GM18951 (cell line): ENCODE results near the gene EIF2S3B.
"Not testable (repeated sequence)": the region's sequence is repeated elsewhere in the genome, so short reads cannot be mapped to it uniquely, and the experiment has no call there.

Source experiments
- POLR2A ChIP-seq: IDR thresholded peaks from 4 replicates; pipeline ENCODE4 v1.6.1; 2011; ENCODE audit warnings: mild to moderate bottlenecking; ENCODE audit not compliant: insufficient read length, insufficient read depth; ENCODE audit errors: extremely low read depth
- in situ Hi-C: fragments of 300-500 bp; cut with MboI; formaldehyde crosslinking; loops from one replicate; pipeline ENCODE4 v1.12.0; 2022; ENCODE audit warnings: low sequenced_read_pairs, mixed read lengths, inconsistent platforms; ENCODE audit not compliant: unreplicated experiment

Gene EIF2S3B

DNA sequence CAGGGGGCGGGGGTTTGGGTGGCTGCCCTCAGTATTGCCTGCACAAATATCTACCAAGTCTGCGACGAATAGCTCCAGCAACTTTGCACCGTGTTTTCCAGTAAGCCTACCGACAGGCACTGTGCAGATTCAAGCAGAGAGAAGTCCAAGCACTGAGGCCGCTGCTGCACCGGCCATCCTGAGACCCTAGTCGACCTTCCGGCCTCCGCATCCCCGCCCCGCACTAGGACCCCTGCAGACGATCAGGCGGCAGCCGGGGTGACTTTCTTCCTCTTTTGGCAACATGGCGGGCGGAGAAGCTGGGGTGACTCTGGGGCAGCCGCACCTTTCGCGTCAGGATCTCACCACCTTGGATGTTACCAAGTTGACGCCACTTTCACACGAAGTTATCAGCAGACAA lies at the start of gene EIF2S3B:
EIF2S3B (plus strand) TSS at position 271 of the 400 bp plus-strand sequence; CDS start at position 284, 13 bp downstream.
- in situ Hi-C loops = no loop called here
- TF ChIP-seq POLR2A = no peak

GRCh38 chr12:10456856-10457255 lies 48.8 kb upstream of the EIF2S3B start:
- TF ChIP-seq POLR2A = no peak
- in situ Hi-C loops = no loop called here

GRCh38 chr12:10457760-10458159 lies 47.9 kb upstream of the EIF2S3B start:
- in situ Hi-C loops = no loop called here

DNA sequence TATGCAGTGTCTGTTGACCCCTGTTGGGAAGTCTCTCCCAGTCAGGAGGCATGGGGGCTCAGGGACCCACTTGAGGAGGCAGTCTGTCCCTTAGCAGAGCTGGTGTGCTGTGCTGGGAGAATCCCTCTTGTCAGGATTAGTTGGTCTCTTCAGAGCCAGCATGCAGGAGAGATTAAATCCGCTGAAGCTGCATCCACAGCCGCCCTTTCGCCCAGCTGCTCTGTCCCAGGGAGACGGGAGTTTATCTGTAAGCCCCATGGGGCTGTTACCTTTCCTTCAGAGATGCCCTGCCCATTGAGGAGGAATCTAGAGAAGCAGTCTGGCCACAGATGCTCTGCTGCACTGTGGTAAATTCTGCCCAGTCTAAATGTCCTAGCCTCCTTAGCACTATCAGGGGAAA lies 39.4 kb upstream of the EIF2S3B start:
- in situ Hi-C loops = no loop called here
- no peak for TF ChIP-seq POLR2A

More at GRCh38 chr12:10457760-10458159, 47.9 kb upstream of the EIF2S3B start:
- no peak for TF ChIP-seq POLR2A

- no peak for TF ChIP-seq POLR2A
- in situ Hi-C loops = no loop called here
Observed at GRCh38 chr12:10469701-10470100, 36.0 kb upstream of the EIF2S3B start.

- in situ Hi-C loops = not testable (repeated sequence)
Observed at GRCh38 chr12:10472808-10473207, 32.9 kb upstream of the EIF2S3B start.

GRCh38 chr12:10481901-10482300 lies 23.8 kb upstream of the EIF2S3B start:
- in situ Hi-C loops = not testable (repeated sequence)

DNA sequence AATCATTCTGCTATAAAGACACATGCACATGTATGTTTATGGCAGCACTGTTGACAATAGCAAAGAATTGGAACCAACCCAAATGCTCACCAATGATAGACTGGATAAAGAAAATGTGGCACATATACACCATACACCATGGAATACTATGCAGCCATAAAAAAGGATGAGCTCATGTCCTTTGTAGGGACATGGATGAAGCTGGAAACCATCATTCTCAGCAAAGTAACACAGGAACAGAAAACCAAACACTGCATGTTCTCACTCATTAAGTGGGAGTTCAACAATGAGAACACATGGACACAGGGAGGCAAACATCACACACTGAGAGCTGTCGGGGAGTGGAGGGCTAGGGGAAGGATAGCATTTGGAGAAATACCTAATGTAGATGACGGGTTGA lies 18.4 kb upstream of the EIF2S3B start:
- in situ Hi-C loops = not testable (repeated sequence)

- in situ Hi-C loops = no loop called here
- TF ChIP-seq POLR2A = no peak
Observed at GRCh38 chr12:10491766-10492165, 13.9 kb upstream of the EIF2S3B start.

- in situ Hi-C loops = no loop called here
- no peak for TF ChIP-seq POLR2A
Observed at GRCh38 chr12:10497602-10498001, 8.1 kb upstream of the EIF2S3B start.

GRCh38 chr12:10498042-10498441 lies 7.6 kb upstream of the EIF2S3B start:
- in situ Hi-C loops = no loop called here
- no peak for TF ChIP-seq POLR2A

- TF ChIP-seq POLR2A = no peak
- in situ Hi-C loops = no loop called here
Observed at GRCh38 chr12:10501030-10501429, 4.7 kb upstream of the EIF2S3B start.

DNA sequence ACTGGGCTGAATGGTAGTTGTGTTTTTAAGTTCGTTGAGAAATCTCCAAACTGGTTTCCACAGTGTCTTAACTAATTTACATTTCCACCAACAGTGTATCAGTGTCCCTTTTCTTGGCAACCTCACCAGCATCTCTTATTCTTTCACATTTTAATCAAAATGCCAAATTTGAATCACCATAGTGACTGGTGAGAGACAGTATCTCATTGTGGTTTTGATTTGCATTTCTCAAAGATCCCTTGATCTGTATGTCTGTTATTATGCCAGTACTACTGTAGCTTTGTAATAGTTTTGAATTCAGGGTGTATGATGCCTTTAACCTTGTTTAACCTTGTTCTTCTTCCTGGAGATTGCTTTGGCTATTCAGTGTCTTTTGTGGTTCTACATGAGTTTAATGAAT lies 2.2 kb upstream of the EIF2S3B start:
- TF ChIP-seq POLR2A = no peak
- in situ Hi-C loops = no loop called here

DNA sequence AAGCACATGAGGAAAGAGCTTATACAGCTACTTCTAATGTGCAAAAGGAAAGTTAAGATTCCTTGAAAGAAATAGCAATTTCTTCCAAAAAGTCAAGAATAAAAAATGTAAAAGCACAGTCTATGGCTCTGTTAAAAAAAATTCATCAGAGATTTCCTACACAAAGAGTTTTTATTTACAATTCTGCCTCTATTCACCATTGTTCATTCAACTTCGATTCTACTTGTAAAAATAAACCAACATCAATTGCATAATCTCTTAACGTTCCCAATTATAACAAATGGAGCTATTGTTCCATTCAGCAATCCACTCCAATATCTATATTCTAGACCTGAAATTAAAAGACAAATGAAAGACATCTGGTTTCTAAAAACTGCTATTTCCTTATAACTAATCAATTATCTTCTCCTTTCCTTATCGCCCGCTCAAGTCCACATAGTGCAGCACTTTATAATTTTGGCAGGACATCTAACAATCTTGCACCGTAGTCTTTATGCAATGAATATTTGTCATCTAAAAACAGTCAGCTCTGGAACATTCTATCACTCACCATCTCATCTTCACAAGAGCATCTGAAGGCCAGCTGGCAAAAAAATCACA lies 6.2 kb downstream of the EIF2S3B start:
- in situ Hi-C loops = no loop called here
- TF ChIP-seq POLR2A = no peak

- TF ChIP-seq POLR2A = no peak
- in situ Hi-C loops = no loop called here
Observed at GRCh38 chr12:10512798-10513197, 7.1 kb downstream of the EIF2S3B start.
